Sigmoid colon (tissue), 4 donors: ENCODE data around the gene PAK1.

Source experiments
- CTCF ChIP-seq, 4 experiments: fragments of 450-650 bp in 3 of 4; fragments of 200-600 bp in 1 of 4; IDR thresholded peaks; one replicate each; pipeline ENCODE4 v1.5.1; 2016 to 2019; ENCODE audit warnings: antibody characterized with exemption in 4 of 4, mild to moderate bottlenecking in 3 of 4, moderate library complexity in 2 of 4
- POLR2AphosphoS5 ChIP-seq, 4 donors: sonication (generic); formaldehyde crosslinking; IDR thresholded peaks; one replicate each; pipeline ENCODE4 v1.6.1; 2017; ENCODE audit warnings: antibody characterized with exemption in 4 of 4

- TF ChIP-seq POLR2AphosphoS5 (IDR thresholded peaks at IDR 0.05): no peak
- no peak for TF ChIP-seq CTCF (IDR thresholded peaks at IDR 0.05)
Measured at GRCh38 chr11:77471558-77472193, 2.2 kb downstream of the PAK1 start.
